ENCODE results near the gene ENSA. TPM values are rescaled to one million over a fixed set of nuclear protein-coding genes. Genes with fewer than 3 reads are reported as not detected.

ENSA gene
- total and polyA plus RNA-seq, 2 of the 4 experiments (the other 2 are of a cell fraction) = 53.2 to 96.5 TPM

DNA sequence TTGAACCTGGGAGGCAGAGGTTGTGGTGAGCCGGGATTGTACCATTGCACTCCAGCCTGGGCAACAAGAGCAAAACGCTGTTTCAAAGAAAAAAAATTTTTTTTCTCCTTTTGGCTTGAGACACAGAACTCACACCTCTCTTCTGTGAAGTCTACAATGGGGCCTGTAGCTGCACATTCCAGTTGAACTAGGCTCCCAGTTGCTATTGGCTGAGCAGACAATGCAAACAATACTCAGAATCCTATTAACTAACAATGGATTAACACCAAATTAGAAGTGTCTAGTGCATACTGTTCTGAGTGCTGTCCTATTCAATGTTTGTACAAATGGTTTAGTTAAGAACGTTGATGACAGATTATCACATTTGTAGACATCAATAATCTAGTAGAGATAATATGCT is 32.4 kb downstream of the ENSA start:
- POLR2A ChIA-PET (ENCODE audit: unreplicated experiment) = no interaction called here
- no peak for TF ChIP-seq MAZ (IDR thresholded peaks at IDR 0.05; ENCODE audit: borderline replicate concordance, low read depth, low read length)
- TF ChIP-seq, protein P1, sequence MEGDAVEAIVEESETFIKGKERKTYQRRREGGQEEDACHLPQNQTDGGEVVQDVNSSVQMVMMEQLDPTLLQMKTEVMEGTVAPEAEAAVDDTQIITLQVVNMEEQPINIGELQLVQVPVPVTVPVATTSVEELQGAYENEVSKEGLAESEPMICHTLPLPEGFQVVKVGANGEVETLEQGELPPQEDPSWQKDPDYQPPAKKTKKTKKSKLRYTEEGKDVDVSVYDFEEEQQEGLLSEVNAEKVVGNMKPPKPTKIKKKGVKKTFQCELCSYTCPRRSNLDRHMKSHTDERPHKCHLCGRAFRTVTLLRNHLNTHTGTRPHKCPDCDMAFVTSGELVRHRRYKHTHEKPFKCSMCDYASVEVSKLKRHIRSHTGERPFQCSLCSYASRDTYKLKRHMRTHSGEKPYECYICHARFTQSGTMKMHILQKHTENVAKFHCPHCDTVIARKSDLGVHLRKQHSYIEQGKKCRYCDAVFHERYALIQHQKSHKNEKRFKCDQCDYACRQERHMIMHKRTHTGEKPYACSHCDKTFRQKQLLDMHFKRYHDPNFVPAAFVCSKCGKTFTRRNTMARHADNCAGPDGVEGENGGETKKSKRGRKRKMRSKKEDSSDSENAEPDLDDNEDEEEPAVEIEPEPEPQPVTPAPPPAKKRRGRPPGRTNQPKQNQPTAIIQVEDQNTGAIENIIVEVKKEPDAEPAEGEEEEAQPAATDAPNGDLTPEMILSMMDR (conservative IDR thresholded peaks at IDR 0.05; ENCODE audit: low read depth, low read length) = no peak
- H3K4ac ChIP-seq (ENCODE audit: low read depth, low read length) = no peak overlapping the region
- H4K5ac ChIP-seq (ENCODE audit: low read depth, low read length) = no peak overlapping the region
- no peak overlapping the region for H2AK9ac ChIP-seq (replicated peaks; ENCODE audit: low read depth, low read length, poor library complexity)
- DNase-seq = no peak
- no TSS peak for BruUV-seq (replicated peaks)
- no peaks in the 10 kb centered on the region for H3K9me3 ChIP-seq (ENCODE audit: control insufficient read depth, insufficient read depth, low read length)
- H4K8ac ChIP-seq (ENCODE audit: low read depth in 2 of 2, low read length in 2 of 2) = no peak overlapping the region
- no peaks in the 10 kb centered on the region for H3K9me1 ChIP-seq (ENCODE audit: insufficient read depth, low read length)
- peaks cover 3% of the 10 kb centered on the region; the same call in 1 of the 2 replicates for H3K4me1 ChIP-seq (ENCODE audit: control insufficient read depth, insufficient read depth, low read length)
- no peak overlapping the region for H3K56ac ChIP-seq (ENCODE audit: extremely low read depth, insufficient read depth, low read length)
- H3K18ac ChIP-seq (ENCODE audit: low read depth, low read length) = no peak overlapping the region
- no peak overlapping the region for H3K23ac ChIP-seq (ENCODE audit: low read depth, low read length)
- no peak overlapping the region for H3K27ac ChIP-seq (ENCODE audit: insufficient read depth, low read length)
- CTCF ChIA-PET = no interaction called here
- no peaks in the 10 kb centered on the region for H4K20me1 ChIP-seq (ENCODE audit: insufficient read depth, low read length)
- dilution Hi-C loops (cut with HindIII; ENCODE audit: low sequenced_read_pairs, unreplicated experiment) (no loop called here), in situ Hi-C loops (cut with MboI; ENCODE audit: low sequenced_read_pairs) (no loop called here), intact Hi-C loops (cut with micrococcal nuclease) (no loop called here)
- no peak overlapping the region for H2BK15ac ChIP-seq (ENCODE audit: low read depth, low read length)
- 0 out of 4 replicates have a peak, but pooled peaks cover 0 to 7% of the 10 kb centered on the region in 2 experiments for H3K79me1 ChIP-seq (ENCODE audit: low read depth in 1 of 2, low read length in 2 of 2)
- H3K4me3 ChIP-seq (ENCODE audit: insufficient read depth, low read depth, low read length) = no peak overlapping the region
- no peaks in the 10 kb centered on the region for H3K27me3 ChIP-seq (ENCODE audit: control insufficient read depth, insufficient read depth, low read length)
- no peak overlapping the region for H4K91ac ChIP-seq (ENCODE audit: insufficient read depth, low read depth, low read length)
- H3K4me2 ChIP-seq (ENCODE audit: low read depth, low read length) = no peak overlapping the region
- no peak overlapping the region for H2AFZ ChIP-seq (replicated peaks; ENCODE audit: low read length, poor library complexity)
- H2BK5ac ChIP-seq (ENCODE audit: low read depth, low read length, poor library complexity, severe bottlenecking) = no peak overlapping the region
- no peak overlapping the region for H2BK20ac ChIP-seq (ENCODE audit: low read depth, low read length)
- WGBS, 2 experiments (ENCODE audit: extremely low coverage in 2 of 2, insufficient read length in 1 of 2) = no CpG with 5 or more reads among the region's 3 CpGs
- H3K9ac ChIP-seq (ENCODE audit: low read depth, low read length) = no peak overlapping the region
- ATAC-seq (ENCODE audit: low read depth) = no peak
- H3K14ac ChIP-seq (replicated peaks; ENCODE audit: low read depth, low read length) = no peak overlapping the region
- H2BK120ac ChIP-seq (ENCODE audit: low read depth, low read length) = no peak overlapping the region
- H2AK5ac ChIP-seq (ENCODE audit: low read depth, low read length) = no peak overlapping the region
- no peaks in the 10 kb centered on the region for H3K36me3 ChIP-seq (ENCODE audit: control insufficient read depth, insufficient read depth, low read length)
